HUES6 (cell line): ENCODE data around the gene KIAA0753.
"Not testable (repeated sequence)": the region's sequence is repeated elsewhere in the genome, so short reads cannot be mapped to it uniquely, and the experiment has no call there.

Source experiments
- H3K27ac ChIP-seq: 2 replicates; pipeline ENCODE4 v1.7.0; 2013; ENCODE audit warnings: low read depth, mild to moderate bottlenecking, low read length, inconsistent platforms
- H3K27me3 ChIP-seq: 2 replicates; pipeline ENCODE4 v1.6.1; 2013; ENCODE audit warnings: low read length; ENCODE audit not compliant: control insufficient read depth, insufficient read depth
- H3K36me3 ChIP-seq: 2 replicates; pipeline ENCODE4 v1.6.1; 2013; ENCODE audit warnings: low read length; ENCODE audit not compliant: control insufficient read depth, insufficient read depth
- H3K4me1 ChIP-seq: 2 replicates; pipeline ENCODE4 v1.6.1; 2013; ENCODE audit warnings: low read length; ENCODE audit not compliant: control insufficient read depth, insufficient read depth
- H3K4me3 ChIP-seq: 2 replicates; pipeline ENCODE4 v1.5.1; 2013; ENCODE audit warnings: low read depth, low read length
- H3K9ac ChIP-seq: one replicate; pipeline ENCODE4 v1.6.1; 2013; ENCODE audit warnings: mild to moderate bottlenecking, low read length
- H3K9me3 ChIP-seq: 2 replicates; pipeline ENCODE4 v1.6.1; 2013; ENCODE audit warnings: low read depth, low read length; ENCODE audit not compliant: control insufficient read depth, insufficient read depth

KIAA0753 gene

GRCh38 chr17:6576038-6576785, 64.3 kb downstream of the KIAA0753 start:
- Histone ChIP-seq H3K9me3 (no peaks in the 10 kb centered on the region), H3K9ac (no peak overlapping the region)

GRCh38 chr17:6575596-6575988, 64.9 kb downstream of the KIAA0753 start:
- H3K36me3 ChIP-seq, result peaks cover 16% of the 10 kb centered on the region
- no peak overlapping the region for H3K9ac ChIP-seq
- H3K4me3 ChIP-seq, result no peak overlapping the region
- no peaks in the 10 kb centered on the region for H3K27me3 ChIP-seq
- H3K9me3 ChIP-seq, result no peaks in the 10 kb centered on the region
- no peak overlapping the region for H3K27ac ChIP-seq
- peaks cover 14% of the 10 kb centered on the region for H3K4me1 ChIP-seq

More at GRCh38 chr17:6576038-6576785, 64.3 kb downstream of the KIAA0753 start:
- Histone ChIP-seq H3K36me3 (peaks cover 17% of the 10 kb centered on the region), H3K4me1 (peaks cover 14% of the 10 kb centered on the region), H3K27me3 (no peaks in the 10 kb centered on the region), H3K4me3 (no peak overlapping the region), H3K27ac (no peak overlapping the region)

GRCh38 chr17:6574687-6575595, 65.6 kb downstream of the KIAA0753 start:
- peaks cover 14% of the 10 kb centered on the region for H3K4me1 ChIP-seq
- no peak overlapping the region for H3K9ac ChIP-seq
- H3K27me3 ChIP-seq, result no peaks in the 10 kb centered on the region
- H3K27ac ChIP-seq, result no peak overlapping the region
- no peak overlapping the region for H3K4me3 ChIP-seq
- H3K9me3 ChIP-seq, result no peaks in the 10 kb centered on the region
- H3K36me3 ChIP-seq, result peaks cover 16% of the 10 kb centered on the region

GRCh38 chr17:6573982-6574686, 66.4 kb downstream of the KIAA0753 start:
- Histone ChIP-seq H3K4me3 (no peak overlapping the region), H3K4me1 (peaks cover 10% of the 10 kb centered on the region), H3K36me3 (peaks cover 10% of the 10 kb centered on the region), H3K27ac (no peak overlapping the region), H3K27me3 (no peaks in the 10 kb centered on the region), H3K9me3 (no peaks in the 10 kb centered on the region), H3K9ac (no peak overlapping the region)

- not testable (repeated sequence) for H3K27ac ChIP-seq, H3K36me3 ChIP-seq, H3K4me3 ChIP-seq, H3K9ac ChIP-seq, H3K9me3 ChIP-seq, H3K27me3 ChIP-seq
- peaks cover 11% of the 10 kb centered on the region for H3K4me1 ChIP-seq
These were observed 67.0 kb downstream of the KIAA0753 start for GRCh38 chr17:6573495-6573894.

GRCh38 chr17:6572972-6573370, 67.5 kb downstream of the KIAA0753 start:
- no peaks in the 10 kb centered on the region for H3K27me3 ChIP-seq
- no peak overlapping the region for H3K4me3 ChIP-seq
- peaks cover 9% of the 10 kb centered on the region for H3K36me3 ChIP-seq

GRCh38 chr17:6571452-6571781, 69.1 kb downstream of the KIAA0753 start:
- Histone ChIP-seq H3K4me3 (no peak overlapping the region), H3K36me3 (peaks cover 3% of the 10 kb centered on the region; the same call in 1 of the 2 replicates), H3K9me3 (no peaks in the 10 kb centered on the region), H3K9ac (no peak overlapping the region), H3K27ac (no peak overlapping the region), H3K27me3 (no peaks in the 10 kb centered on the region), H3K4me1 (peaks cover 27% of the 10 kb centered on the region)

More at GRCh38 chr17:6572972-6573370, 67.5 kb downstream of the KIAA0753 start:
- Histone ChIP-seq H3K9ac (no peak overlapping the region), H3K9me3 (no peaks in the 10 kb centered on the region), H3K4me1 (peaks cover 17% of the 10 kb centered on the region), H3K27ac (no peak overlapping the region)

GRCh38 chr17:6570731-6571451, 69.6 kb downstream of the KIAA0753 start:
- Histone ChIP-seq H3K9me3 (no peaks in the 10 kb centered on the region), H3K27ac (no peak overlapping the region), H3K4me3 (no peak overlapping the region), H3K36me3 (peaks cover 3% of the 10 kb centered on the region; the same call in 1 of the 2 replicates), H3K9ac (no peak overlapping the region), H3K4me1 (peaks cover 27% of the 10 kb centered on the region), H3K27me3 (no peaks in the 10 kb centered on the region)

GRCh38 chr17:6569370-6570285, 70.9 kb downstream of the KIAA0753 start:
- Histone ChIP-seq H3K4me1 (peaks cover 17% of the 10 kb centered on the region), H3K9me3 (no peaks in the 10 kb centered on the region), H3K4me3 (no peak overlapping the region), H3K9ac (no peak overlapping the region), H3K36me3 (peaks cover 3% of the 10 kb centered on the region; the same call in 1 of the 2 replicates), H3K27ac (no peak overlapping the region), H3K27me3 (no peaks in the 10 kb centered on the region)
